NCI-H2196 treated with DMSO at 0.1 percent for 48 hours (cell line): Measurements from ENCODE around the gene SMIM38.
"Not testable (repeated sequence)": the region's sequence is repeated elsewhere in the genome, so short reads cannot be mapped to it uniquely, and the experiment has no call there.

Experiments
- DNase-seq: peaks from one replicate; lab custom pipeline; 2025; ENCODE audit not compliant: unreplicated experiment; lab: John Stamatoyannopoulos, UW

The SMIM38 gene

GRCh38 chr11:69121621-69122325 lies 34.0 kb upstream of the SMIM38 start:
- DNase-seq, result no peak

GRCh38 chr11:69122326-69122629 lies 33.5 kb upstream of the SMIM38 start:
- no peak for DNase-seq

GRCh38 chr11:69122630-69123431 lies 32.9 kb upstream of the SMIM38 start:
- peak; percentile 76 for DNase-seq

GRCh38 chr11:69123593-69124545 lies 31.9 kb upstream of the SMIM38 start:
- DNase-seq, result no peak

GRCh38 chr11:69125861-69126260 lies 29.9 kb upstream of the SMIM38 start:
- no peak for DNase-seq

GRCh38 chr11:69126286-69126685 lies 29.4 kb upstream of the SMIM38 start:
- no peak for DNase-seq

- no peak for DNase-seq
Measured at GRCh38 chr11:69127081-69127850, 28.5 kb upstream of the SMIM38 start.

GRCh38 chr11:69127884-69128283 lies 27.9 kb upstream of the SMIM38 start:
- DNase-seq, result no peak

- no peak for DNase-seq
Measured at GRCh38 chr11:69129053-69129452, 26.7 kb upstream of the SMIM38 start.

GRCh38 chr11:69129647-69130046 lies 26.1 kb upstream of the SMIM38 start:
- DNase-seq, result no peak

GRCh38 chr11:69130654-69131053 lies 25.1 kb upstream of the SMIM38 start:
- DNase-seq, result no peak

GRCh38 chr11:69131121-69131566 lies 24.6 kb upstream of the SMIM38 start:
- no peak for DNase-seq

- DNase-seq, result peak; percentile 42
Measured at GRCh38 chr11:69131644-69132300, 24.0 kb upstream of the SMIM38 start.

GRCh38 chr11:69132301-69132670 lies 23.4 kb upstream of the SMIM38 start:
- DNase-seq, result no peak

GRCh38 chr11:69133251-69133650 lies 22.5 kb upstream of the SMIM38 start:
- no peak for DNase-seq

- not testable (repeated sequence) for DNase-seq
Measured at GRCh38 chr11:69134182-69134581, 21.6 kb upstream of the SMIM38 start.

- no peak for DNase-seq
Measured at GRCh38 chr11:69134957-69135356, 20.8 kb upstream of the SMIM38 start.

- DNase-seq, result no peak
Measured at GRCh38 chr11:69135420-69136363, 20.0 kb upstream of the SMIM38 start.

- no peak for DNase-seq
Measured at GRCh38 chr11:69136471-69136870, 19.3 kb upstream of the SMIM38 start.
